Activated naive CD4-positive, alpha-beta T cell treated with anti-CD3 and anti-CD28 coated beads, Interleukin-2, amount 50 U/mL, for 16 hours (primary cell): ENCODE results near the gene FPGT.
"Not testable (repeated sequence)": the region's sequence is repeated elsewhere in the genome, so short reads cannot be mapped to it uniquely, and the experiment has no call there.

Experiments used
- DNase-seq: peaks from one replicate; pipeline ENCODE4 v3.0.0-alpha.2; 2020

FPGT gene

GRCh38 chr1:74197657-74198552 lies at the start of gene FPGT, which contains the start of gene LRRIQ3:
TSS of gene FPGT (plus strand) at chr1:74198242. CDS start at chr1:74198279, 37 bp downstream.
TSS of gene LRRIQ3 (minus strand) at chr1:74198176. CDS start at chr1:74183684, 14,492 bp downstream.
- peak; percentile 95 for DNase-seq

GRCh38 chr1:74160046-74160445 lies 38.0 kb upstream of the FPGT start:
- no peak for DNase-seq

DNA sequence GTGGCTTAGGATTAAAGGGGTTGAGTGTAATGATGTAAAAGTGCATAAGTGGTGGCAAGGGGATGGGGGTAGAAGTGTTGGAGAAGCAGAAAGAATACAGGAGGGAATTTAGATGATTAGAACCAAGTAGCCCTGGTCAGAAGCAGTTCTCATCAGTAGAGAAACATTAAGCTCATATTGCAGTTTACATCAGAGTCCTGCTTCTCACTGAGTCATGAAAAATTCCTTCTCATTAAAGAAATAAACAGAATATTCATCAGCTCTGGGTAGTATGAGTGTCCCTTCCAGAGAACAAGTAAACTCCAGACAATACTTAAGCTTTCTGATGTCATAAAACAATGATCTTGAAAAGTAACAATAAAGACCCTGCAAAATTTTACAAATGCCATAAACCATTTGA lies 36.5 kb upstream of the FPGT start:
- no peak for DNase-seq

DNA sequence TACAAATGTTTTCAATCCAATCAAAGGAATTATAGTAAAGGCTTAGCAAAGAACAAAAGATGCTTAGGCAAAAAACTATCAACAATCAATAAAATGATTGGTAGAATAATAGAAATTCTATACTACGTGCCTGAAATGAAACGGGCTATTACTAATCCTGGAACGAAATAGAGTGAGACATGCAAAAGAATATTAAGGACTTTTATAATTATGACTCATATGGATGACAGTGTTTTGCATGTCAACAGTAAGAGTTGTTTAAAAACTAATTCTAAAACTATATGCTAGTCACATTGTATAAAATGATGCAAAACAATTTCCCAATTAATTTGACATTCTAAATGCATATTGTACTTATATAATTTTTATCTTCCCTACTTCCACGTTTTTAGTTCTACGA lies 35.7 kb upstream of the FPGT start:
- no peak for DNase-seq

GRCh38 chr1:74174423-74174822 lies 23.6 kb upstream of the FPGT start:
- not testable (repeated sequence) for DNase-seq

DNA sequence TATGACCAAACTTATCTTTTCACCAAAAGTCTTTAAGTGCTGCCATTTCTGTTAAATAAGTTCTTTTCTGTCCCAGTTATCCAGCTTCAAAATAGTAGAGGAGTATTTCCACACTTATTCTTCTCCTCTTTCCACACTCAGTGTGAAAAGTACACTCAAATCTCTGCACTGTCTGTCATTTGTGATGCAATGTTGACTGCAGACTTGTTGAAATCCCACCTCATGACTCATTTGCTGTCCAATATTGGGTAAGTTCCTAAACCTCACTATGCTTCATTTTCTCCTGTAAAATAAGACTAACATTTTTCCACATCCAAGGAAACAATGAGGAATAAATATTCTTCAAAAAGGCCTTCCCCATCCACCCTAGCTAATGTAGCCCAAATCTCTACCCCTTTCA lies 17.6 kb upstream of the FPGT start:
- DNase-seq, result no peak

DNA sequence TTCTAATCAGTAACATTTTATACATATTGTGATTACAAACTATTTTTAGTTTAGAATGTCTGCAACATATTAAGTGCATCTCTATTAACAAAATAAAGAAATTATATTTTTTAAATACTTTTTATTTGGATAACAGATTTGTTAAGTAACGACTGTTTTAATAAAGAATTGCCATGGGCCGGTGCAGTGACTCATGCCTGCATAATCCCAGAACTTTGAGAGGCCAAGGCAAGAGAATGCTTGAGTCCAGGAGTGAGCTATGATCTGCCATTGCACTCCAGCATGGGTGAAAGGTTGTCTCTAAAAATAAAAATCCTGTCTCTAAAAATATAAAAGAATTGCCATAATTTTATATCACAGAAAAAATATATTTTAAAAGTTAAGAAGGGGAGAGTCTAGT lies 4.1 kb upstream of the FPGT start:
- no peak for DNase-seq

DNA sequence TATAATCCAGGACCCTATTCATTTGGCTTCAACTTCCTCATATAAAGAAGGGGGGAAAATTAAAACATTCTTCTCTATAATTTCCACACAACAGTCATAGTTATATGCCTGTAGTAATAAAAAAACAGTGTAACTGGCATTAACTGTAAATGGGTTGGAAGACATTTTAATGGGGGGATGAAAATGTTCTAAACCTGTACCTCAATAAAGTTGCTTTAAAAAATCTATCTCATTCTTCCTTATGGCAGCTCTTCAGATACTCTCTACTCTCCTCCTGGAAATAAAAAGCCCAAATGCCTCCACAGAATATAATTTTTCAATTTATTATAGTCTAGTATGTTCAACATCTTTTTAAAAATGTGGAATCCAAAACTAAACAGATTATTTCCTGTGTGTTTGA lies 2.7 kb upstream of the FPGT start:
- no peak for DNase-seq

DNA sequence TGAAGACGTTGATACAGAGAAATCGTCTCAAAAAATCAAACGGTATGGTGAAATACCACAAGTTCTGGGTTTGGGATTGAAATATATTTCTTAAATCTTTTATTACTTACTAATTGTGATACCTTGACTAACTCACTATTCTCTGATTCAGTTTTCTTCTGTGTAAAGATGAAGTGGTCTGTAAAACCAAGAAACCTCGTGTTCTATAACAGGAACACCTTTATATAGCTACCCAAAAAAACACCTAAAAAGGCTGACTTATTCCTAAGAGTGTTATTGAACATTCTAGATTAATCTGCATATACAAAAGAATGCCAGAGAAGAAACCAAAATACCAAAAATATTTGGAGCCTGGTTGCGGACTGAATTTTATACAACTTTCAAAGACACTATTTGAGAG lies 787 bp upstream of the FPGT start:
- DNase-seq, result no peak

- no peak for DNase-seq
Observed at GRCh38 chr1:74199504-74199903, 1.5 kb downstream of the FPGT start.

- DNase-seq, result no peak
Observed at GRCh38 chr1:74205266-74205665, 7.2 kb downstream of the FPGT start.

DNA sequence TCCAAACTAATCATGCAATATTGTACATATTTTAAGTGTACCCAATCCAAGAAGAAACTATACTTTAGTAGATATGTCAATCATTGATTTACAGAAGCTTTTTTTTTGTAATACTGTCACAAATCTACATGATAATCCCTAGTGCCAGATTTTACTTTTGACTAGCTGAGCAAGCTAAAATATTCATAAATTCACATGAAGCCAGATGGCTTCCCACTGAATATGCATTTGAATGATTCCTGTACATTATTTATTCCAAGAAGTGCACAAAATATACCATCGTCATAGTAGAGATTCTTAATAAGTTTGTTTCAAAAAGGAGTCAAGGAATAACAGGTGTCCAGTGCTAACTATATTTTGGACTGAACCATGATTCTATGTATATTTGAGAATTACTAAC lies 17.2 kb downstream of the FPGT start:
- no peak for DNase-seq

- no peak for DNase-seq
Observed at GRCh38 chr1:74222701-74223100, 24.7 kb downstream of the FPGT start.

GRCh38 chr1:74223453-74223852 lies 25.4 kb downstream of the FPGT start:
- DNase-seq, result no peak

DNA sequence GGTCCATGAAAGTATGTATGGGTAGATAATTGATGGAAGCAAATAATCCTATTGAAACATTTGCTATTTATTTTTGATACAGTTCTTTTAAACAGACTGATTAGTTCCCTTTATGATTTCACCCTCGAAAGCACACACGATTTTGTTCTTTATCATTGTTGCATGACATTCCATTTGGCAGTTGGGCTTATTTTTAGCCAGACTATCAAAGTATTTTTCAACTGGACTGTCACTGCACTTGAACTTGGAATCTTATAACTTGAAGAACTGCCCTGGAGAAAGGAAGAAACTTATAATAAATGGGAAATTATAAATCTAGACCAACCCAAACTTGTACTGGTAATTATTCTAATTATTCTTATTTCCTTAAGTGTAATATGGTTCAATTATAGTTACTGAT lies 37.1 kb downstream of the FPGT start, which contains the start of gene TNNI3K:
Gene TNNI3K, plus strand, starts transcription at position 235 of the 400 bp plus-strand sequence. Its CDS starts 65 bp downstream, at position 300.
- no peak for DNase-seq

DNA sequence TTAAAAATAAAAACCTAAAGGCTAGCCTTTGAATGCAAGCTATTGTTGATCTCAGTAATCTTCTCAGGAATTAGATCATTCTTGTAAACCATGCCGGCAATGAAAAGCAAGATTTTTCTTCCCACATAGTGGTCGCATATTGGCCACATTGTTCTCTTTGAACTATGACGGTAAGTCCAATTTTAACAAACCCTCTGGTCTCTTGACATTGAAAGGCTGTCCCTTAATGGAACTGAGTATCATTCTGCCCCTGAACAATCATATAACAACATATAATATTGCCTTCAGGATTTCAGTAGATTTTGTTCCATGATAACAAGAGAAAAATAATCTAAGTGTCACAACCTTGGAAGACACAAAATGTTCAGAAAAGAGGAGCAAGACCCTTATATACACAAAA lies 38.4 kb downstream of the FPGT start:
- DNase-seq, result no peak

- no peak for DNase-seq
Observed at GRCh38 chr1:74237035-74237434, 39.0 kb downstream of the FPGT start.

DNA sequence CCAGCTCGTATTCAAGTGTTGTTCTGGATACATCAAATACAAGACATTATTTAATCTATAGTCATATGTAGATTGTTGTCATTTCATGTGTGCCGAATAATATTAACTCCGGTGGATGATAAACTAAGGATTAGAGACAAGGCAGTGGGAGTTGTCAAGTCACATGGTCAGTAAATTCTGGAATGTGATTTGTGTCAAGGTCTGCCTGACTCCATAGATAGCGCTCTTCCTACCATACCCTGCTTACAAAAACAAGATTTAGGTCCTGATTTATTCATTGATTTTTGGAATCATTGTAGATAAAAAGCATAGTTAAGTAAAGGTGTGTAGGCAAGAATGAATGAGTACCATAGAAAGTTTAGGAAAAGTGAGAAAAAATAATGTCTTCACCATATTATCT lies 39.7 kb downstream of the FPGT start:
- DNase-seq, result no peak

GRCh38 chr1:74245168-74245772 lies 47.2 kb downstream of the FPGT start:
- DNase-seq, result no peak

DNA sequence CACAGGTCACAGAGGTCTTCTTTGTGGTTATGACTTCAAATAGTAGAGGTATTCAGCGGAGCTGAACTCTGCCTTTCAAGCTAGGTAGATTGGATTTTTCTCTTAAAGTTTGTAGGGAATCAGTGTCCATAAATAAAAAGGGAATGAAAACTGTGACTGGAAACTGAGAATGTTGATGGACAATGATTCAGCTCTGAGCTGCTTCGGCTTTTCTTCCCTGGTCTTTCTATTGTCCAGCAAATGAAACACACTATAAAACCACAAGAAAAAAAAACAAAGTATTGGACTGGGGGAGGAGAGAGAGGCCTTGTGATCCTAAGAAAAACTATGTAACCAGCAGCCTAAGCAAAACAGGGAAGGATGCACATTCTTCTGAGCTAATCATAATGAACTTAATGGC lies 48.3 kb downstream of the FPGT start:
- no peak for DNase-seq

DNA sequence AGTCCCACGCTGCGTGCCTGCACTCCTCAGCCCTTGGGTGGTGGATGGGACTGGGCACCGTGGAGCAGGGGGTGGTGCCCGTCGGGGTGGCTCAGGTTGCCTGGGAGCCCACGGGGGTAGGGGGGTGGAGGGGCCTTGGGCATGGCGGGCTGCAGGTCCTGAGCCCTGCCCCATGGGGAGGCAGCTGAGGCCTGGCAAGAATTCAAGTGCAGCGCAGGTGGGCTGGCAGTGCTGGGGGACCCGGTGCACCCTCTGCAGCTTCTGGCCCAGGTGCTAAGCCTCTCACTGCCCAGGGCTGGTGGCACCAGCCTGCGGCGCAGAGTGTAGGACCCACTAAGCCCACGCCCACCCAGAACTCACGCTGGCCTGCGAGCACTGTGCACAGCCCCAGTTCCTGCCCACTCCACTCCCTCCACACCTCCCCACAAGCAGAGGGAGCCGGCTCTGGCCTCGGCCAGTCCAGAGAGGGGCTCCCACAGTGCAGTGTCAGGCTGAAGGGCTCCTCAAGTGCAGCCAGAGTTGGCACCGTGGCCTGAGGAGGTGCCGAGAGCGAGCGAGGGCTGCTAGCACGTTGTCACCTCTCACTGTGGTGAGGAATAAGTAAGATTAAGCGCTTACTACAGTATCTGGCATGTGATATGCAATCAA lies 50.0 kb downstream of the FPGT start:
- DNase-seq, result no peak

GRCh38 chr1:74253243-74253824 lies 55.3 kb downstream of the FPGT start:
- not testable (repeated sequence) for DNase-seq
